ENCODE measurements around the gene TAGLN3.
"Not testable (repeated sequence)": the region's sequence is repeated elsewhere in the genome, so short reads cannot be mapped to it uniquely, and the experiment has no call there.

TAGLN3 gene

GRCh38 chr3:112034436-112034835, 35.7 kb downstream of the TAGLN3 start, which contains the start of gene TMPRSS7:
TSS of gene TMPRSS7 (plus strand) at chr3:112034736. CDS start at chr3:112034846, 110 bp downstream.
- Mint-ChIP-seq H3K4me3 (no peak within 1 kb of the TSS), H3K36me3 (ENCODE audit: low read depth) (no peaks in the 10 kb centered on the region), H3K27me3 (no peaks in the 10 kb centered on the region), H3K4me1 (ENCODE audit: low read depth) (peaks cover 6% of the 10 kb centered on the region), H3K27ac (no peak within 1 kb of the TSS), H3K9me3 (no peaks in the 10 kb centered on the region)
- intact Hi-C loops (cut with micrococcal nuclease) = no loop called here

GRCh38 chr3:112035241-112035640, 36.5 kb downstream of the TAGLN3 start:
- Mint-ChIP-seq H3K9me3 (no peaks in the 10 kb centered on the region), H3K36me3 (ENCODE audit: low read depth) (no peaks in the 10 kb centered on the region)
- intact Hi-C loops (cut with micrococcal nuclease) = no loop called here

GRCh38 chr3:112037194-112037593, 38.5 kb downstream of the TAGLN3 start:
- H3K4me3 Mint-ChIP-seq; H3K4me1 Mint-ChIP-seq (ENCODE audit: low read depth); H3K27ac Mint-ChIP-seq; H3K9me3 Mint-ChIP-seq; intact Hi-C loops (cut with micrococcal nuclease); H3K36me3 Mint-ChIP-seq (ENCODE audit: low read depth); H3K27me3 Mint-ChIP-seq: not testable (repeated sequence)

More at GRCh38 chr3:112035241-112035640, 36.5 kb downstream of the TAGLN3 start:
- H3K27me3 Mint-ChIP-seq = no peaks in the 10 kb centered on the region
- peaks cover 6% of the 10 kb centered on the region for H3K4me1 Mint-ChIP-seq (ENCODE audit: low read depth)
- H3K4me3 Mint-ChIP-seq = no peak overlapping the region
- no peak overlapping the region for H3K27ac Mint-ChIP-seq

GRCh38 chr3:112038863-112039262, 40.1 kb downstream of the TAGLN3 start:
- H3K4me3 Mint-ChIP-seq = no peak overlapping the region
- peaks cover 6% of the 10 kb centered on the region for H3K4me1 Mint-ChIP-seq (ENCODE audit: low read depth)
- H3K36me3 Mint-ChIP-seq (ENCODE audit: low read depth) = no peaks in the 10 kb centered on the region
- no peak overlapping the region for H3K27ac Mint-ChIP-seq
- intact Hi-C loops (cut with micrococcal nuclease) = no loop called here
- H3K27me3 Mint-ChIP-seq = no peaks in the 10 kb centered on the region
- H3K9me3 Mint-ChIP-seq = no peaks in the 10 kb centered on the region

- Mint-ChIP-seq H3K9me3 (no peaks in the 10 kb centered on the region), H3K27me3 (no peaks in the 10 kb centered on the region), H3K4me3 (no peak overlapping the region), H3K36me3 (ENCODE audit: low read depth) (no peaks in the 10 kb centered on the region), H3K4me1 (ENCODE audit: low read depth) (peaks cover 6% of the 10 kb centered on the region), H3K27ac (no peak overlapping the region)
- intact Hi-C loops (cut with micrococcal nuclease) = no loop called here
Measured at GRCh38 chr3:112041321-112041720, 42.6 kb downstream of the TAGLN3 start.

GRCh38 chr3:112042842-112043280, 44.1 kb downstream of the TAGLN3 start:
- H3K36me3 Mint-ChIP-seq (ENCODE audit: low read depth) = no peaks in the 10 kb centered on the region
- peaks cover 6% of the 10 kb centered on the region for H3K4me1 Mint-ChIP-seq (ENCODE audit: low read depth)
- no peaks in the 10 kb centered on the region for H3K9me3 Mint-ChIP-seq
- H3K27me3 Mint-ChIP-seq = no peaks in the 10 kb centered on the region
- H3K4me3 Mint-ChIP-seq = no peak overlapping the region
- intact Hi-C loops (cut with micrococcal nuclease) = no loop called here
- H3K27ac Mint-ChIP-seq = no peak overlapping the region

GRCh38 chr3:112043621-112044201, 45.0 kb downstream of the TAGLN3 start:
- Mint-ChIP-seq H3K27ac (no peak overlapping the region), H3K36me3 (ENCODE audit: low read depth) (no peaks in the 10 kb centered on the region), H3K27me3 (no peaks in the 10 kb centered on the region), H3K4me1 (ENCODE audit: low read depth) (peaks cover 4% of the 10 kb centered on the region), H3K9me3 (no peaks in the 10 kb centered on the region), H3K4me3 (no peak overlapping the region)
- intact Hi-C loops (cut with micrococcal nuclease) = no loop called here

- no peaks in the 10 kb centered on the region for H3K9me3 Mint-ChIP-seq
- intact Hi-C loops (cut with micrococcal nuclease) = no loop called here
- no peak overlapping the region for H3K4me3 Mint-ChIP-seq
- H3K27me3 Mint-ChIP-seq = no peaks in the 10 kb centered on the region
- H3K36me3 Mint-ChIP-seq (ENCODE audit: low read depth) = no peaks in the 10 kb centered on the region
- no peaks in the 10 kb centered on the region for H3K4me1 Mint-ChIP-seq (ENCODE audit: low read depth)
- no peak overlapping the region for H3K27ac Mint-ChIP-seq
Measured at GRCh38 chr3:112046599-112046998, 47.9 kb downstream of the TAGLN3 start.

- H3K27ac Mint-ChIP-seq = no peak overlapping the region
- no peaks in the 10 kb centered on the region for H3K9me3 Mint-ChIP-seq
- no peaks in the 10 kb centered on the region for H3K4me1 Mint-ChIP-seq (ENCODE audit: low read depth)
- intact Hi-C loops (cut with micrococcal nuclease) = no loop called here
- no peaks in the 10 kb centered on the region for H3K27me3 Mint-ChIP-seq
- H3K36me3 Mint-ChIP-seq (ENCODE audit: low read depth) = no peaks in the 10 kb centered on the region
- no peak overlapping the region for H3K4me3 Mint-ChIP-seq
Measured at GRCh38 chr3:112047264-112047663, 48.5 kb downstream of the TAGLN3 start.

GRCh38 chr3:112048911-112049310, 50.2 kb downstream of the TAGLN3 start:
- Mint-ChIP-seq H3K27me3 (peaks cover 1% of the 10 kb centered on the region), H3K27ac (no peak overlapping the region), H3K9me3 (no peaks in the 10 kb centered on the region), H3K4me3 (no peak overlapping the region), H3K4me1 (ENCODE audit: low read depth) (no peaks in the 10 kb centered on the region), H3K36me3 (ENCODE audit: low read depth) (no peaks in the 10 kb centered on the region)
- intact Hi-C loops (cut with micrococcal nuclease) = no loop called here

- Mint-ChIP-seq H3K27ac (no peak overlapping the region), H3K4me3 (no peak overlapping the region), H3K4me1 (ENCODE audit: low read depth) (no peaks in the 10 kb centered on the region), H3K9me3 (no peaks in the 10 kb centered on the region), H3K36me3 (ENCODE audit: low read depth) (no peaks in the 10 kb centered on the region), H3K27me3 (peaks cover 1% of the 10 kb centered on the region)
- intact Hi-C loops (cut with micrococcal nuclease) = no loop called here
Measured at GRCh38 chr3:112053229-112053628, 54.5 kb downstream of the TAGLN3 start.

- Mint-ChIP-seq H3K4me1 (ENCODE audit: low read depth) (no peaks in the 10 kb centered on the region), H3K36me3 (ENCODE audit: low read depth) (no peaks in the 10 kb centered on the region), H3K27ac (no peak overlapping the region), H3K9me3 (peaks cover 8% of the 10 kb centered on the region), H3K27me3 (peaks cover 1% of the 10 kb centered on the region), H3K4me3 (no peak overlapping the region)
- intact Hi-C loops (cut with micrococcal nuclease) = no loop called here
Measured at GRCh38 chr3:112056451-112056929, 57.8 kb downstream of the TAGLN3 start.

- no peak overlapping the region for H3K4me3 Mint-ChIP-seq
- no peak overlapping the region for H3K27ac Mint-ChIP-seq
- intact Hi-C loops (cut with micrococcal nuclease) = no loop called here
- no peaks in the 10 kb centered on the region for H3K36me3 Mint-ChIP-seq (ENCODE audit: low read depth)
- H3K9me3 Mint-ChIP-seq = peaks cover 8% of the 10 kb centered on the region
- no peaks in the 10 kb centered on the region for H3K4me1 Mint-ChIP-seq (ENCODE audit: low read depth)
- no peaks in the 10 kb centered on the region for H3K27me3 Mint-ChIP-seq
Measured at GRCh38 chr3:112059497-112059896, 60.8 kb downstream of the TAGLN3 start.

- intact Hi-C loops (cut with micrococcal nuclease) = no loop called here
- H3K27me3 Mint-ChIP-seq = no peaks in the 10 kb centered on the region
Measured at GRCh38 chr3:112061152-112061551, 62.4 kb downstream of the TAGLN3 start.

More at GRCh38 chr3:112061152-112061551, 62.4 kb downstream of the TAGLN3 start:
- Mint-ChIP-seq H3K27ac (no peak overlapping the region), H3K9me3 (peaks cover 8% of the 10 kb centered on the region), H3K36me3 (ENCODE audit: low read depth) (no peaks in the 10 kb centered on the region), H3K4me1 (ENCODE audit: low read depth) (no peaks in the 10 kb centered on the region), H3K4me3 (no peak overlapping the region)

All from dendritic cell treated with granulocyte-macrophage colony-stimulating factor and Interleukin-4, amounts not matched to agents 40 ng/mL and 50 ng/mL, for 4 days (primary cell).